Kidney epithelial cell (primary cell): ENCODE results near the gene CEP170B. TPM values are rescaled to one million over a fixed set of nuclear protein-coding genes. Genes with fewer than 3 reads are reported as not detected.

Experiments
- DNase-seq: peaks from one replicate; pipeline ENCODE4 v3.0.0-alpha.2; 2010; ENCODE audit warnings: low read depth
- H3K27me3 ChIP-seq: 2 replicates; pipeline ENCODE4 v1.6.0; 2011; ENCODE audit warnings: low read length; ENCODE audit not compliant: control insufficient read depth, insufficient read depth
- H3K36me3 ChIP-seq: 2 replicates; pipeline ENCODE4 v1.5.1; 2011; ENCODE audit warnings: low read length; ENCODE audit not compliant: control insufficient read depth, insufficient read depth
- H3K4me3 ChIP-seq: 2 replicates; pipeline ENCODE4 v1.5.1; 2011; ENCODE audit warnings: low read depth, mild to moderate bottlenecking, control low read depth, low read length
- CTCF ChIP-seq: IDR thresholded peaks from 2 replicates; pipeline ENCODE4 v1.5.1; 2011; ENCODE audit warnings: mild to moderate bottlenecking, moderate library complexity, low read length, control low read depth, inconsistent platforms; ENCODE audit not compliant: insufficient read depth, poor library complexity, severe bottlenecking
- total RNA-seq: library from RNA; depleted of rRNA; stranded (reverse); fragments of >200 nt; gene quantifications from 2 replicates; pipeline ENCODE4 v1.2.3, GENCODE V29; 2015

CEP170B gene
- total RNA-seq, 1 donor from 2014 or later: 51.9 TPM

- DNase-seq: no peak
- H3K27me3 ChIP-seq: no peaks in the 10 kb centered on the region
- peaks cover 4% of the 10 kb centered on the region for H3K36me3 ChIP-seq
- no peak overlapping the region for H3K4me3 ChIP-seq
- no peak for TF ChIP-seq CTCF
Observed at GRCh38 chr14:104876251-104876699, 11.2 kb downstream of the CEP170B start.

- peaks cover 4% of the 10 kb centered on the region for H3K36me3 ChIP-seq
- H3K4me3 ChIP-seq: no peak overlapping the region
- TF ChIP-seq CTCF: no peak
- DNase-seq: no peak
- H3K27me3 ChIP-seq: no peaks in the 10 kb centered on the region
Observed at GRCh38 chr14:104877066-104877805, 12.2 kb downstream of the CEP170B start.

GRCh38 chr14:104877806-104878550, 12.9 kb downstream of the CEP170B start:
- Histone ChIP-seq H3K36me3 (peaks cover 4% of the 10 kb centered on the region), H3K27me3 (no peaks in the 10 kb centered on the region), H3K4me3 (no peak overlapping the region)
- TF ChIP-seq CTCF: no peak
- no peak for DNase-seq

- peaks cover 6% of the 10 kb centered on the region for H3K36me3 ChIP-seq
- H3K27me3 ChIP-seq: no peaks in the 10 kb centered on the region
- DNase-seq: no peak
- TF ChIP-seq CTCF: no peak
- H3K4me3 ChIP-seq: no peak overlapping the region
Observed at GRCh38 chr14:104878582-104878981, 13.5 kb downstream of the CEP170B start.

GRCh38 chr14:104879201-104879982, 14.3 kb downstream of the CEP170B start:
- no peak for TF ChIP-seq CTCF
- no peaks in the 10 kb centered on the region for H3K27me3 ChIP-seq
- H3K4me3 ChIP-seq: no peak overlapping the region
- no peak for DNase-seq
- peaks cover 6% of the 10 kb centered on the region for H3K36me3 ChIP-seq
